H1 (cell line): ENCODE results near the gene BAG2.

ENCODE experiments used
- CHD2 ChIP-seq: IDR thresholded peaks from 2 replicates; pipeline ENCODE4 v1.6.1; 2012; ENCODE audit warnings: low read length, improper control_type of control experiment
- RBBP5 ChIP-seq: IDR thresholded peaks from 2 replicates; pipeline ENCODE4 v1.7.1; 2012; ENCODE audit warnings: low read depth, mild to moderate bottlenecking, inconsistent platforms, low read length, moderate library complexity, borderline replicate concordance

- TF ChIP-seq CHD2, result no peak
- no peak for TF ChIP-seq RBBP5
Observed at GRCh38 chr6:57193177-57193576, 21.1 kb downstream of the BAG2 start.
